Measurements from ENCODE around the gene KIF21A.

DNA sequence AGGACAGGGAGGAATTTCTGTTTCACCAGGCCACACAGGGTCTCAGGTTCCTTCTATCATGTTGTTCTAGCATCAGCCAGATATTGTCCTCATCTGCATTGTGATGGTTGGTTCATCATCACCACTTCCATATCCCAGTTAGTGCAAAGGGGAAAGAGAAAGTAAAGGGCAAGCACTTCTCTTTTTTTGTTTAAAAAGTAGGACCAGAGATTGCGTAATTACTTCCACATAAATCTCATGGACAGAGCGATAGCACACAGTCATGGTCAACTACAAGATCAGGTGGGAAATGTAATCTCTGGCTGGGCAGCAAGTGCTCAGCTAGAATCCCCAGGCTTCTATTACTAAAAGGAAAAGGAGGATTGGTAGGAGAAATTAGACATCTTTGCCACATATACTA is 155.1 kb downstream of the KIF21A start:
- no peak for TF ChIP-seq EZH2 (IDR thresholded peaks at IDR 0.05)
- no peak for TF ChIP-seq POLR2AphosphoS5 (IDR thresholded peaks at IDR 0.05; ENCODE audit: borderline replicate concordance, low read depth, low read length)
- TF ChIP-seq FOXP2 (optimal IDR thresholded peaks at IDR 0.05; ENCODE audit: control extremely low read depth, extremely low read length, insufficient read depth) = no peak
